Embryonic facial prominence (tissue), 1 donor: Measurements from ENCODE around the gene MRPL40.

Experiments used
- DNase-seq: peaks from one replicate; pipeline ENCODE4 v3.0.0-alpha.2; 2016; ENCODE audit errors: extremely low spot score

MRPL40 gene

DNA sequence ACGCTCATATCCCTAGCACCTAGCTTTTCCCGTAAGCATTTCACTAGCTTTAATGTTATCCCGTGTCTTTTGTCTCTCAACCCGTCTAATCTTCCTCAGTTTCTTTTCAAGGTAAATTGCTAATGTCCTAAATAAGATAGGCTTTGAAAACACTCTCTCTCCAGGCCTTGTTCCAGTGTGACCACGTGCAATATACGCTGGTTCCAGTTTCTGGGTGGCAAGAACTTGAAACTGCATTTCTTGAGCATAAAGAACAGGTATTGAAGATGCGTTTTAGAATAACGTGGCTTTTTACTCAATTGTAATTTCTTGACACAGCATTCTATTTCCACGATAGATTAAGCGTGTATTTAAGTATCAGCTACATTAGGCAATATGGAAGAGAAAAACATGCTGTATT, 48.4 kb downstream of the MRPL40 start:
- no peak for DNase-seq

DNA sequence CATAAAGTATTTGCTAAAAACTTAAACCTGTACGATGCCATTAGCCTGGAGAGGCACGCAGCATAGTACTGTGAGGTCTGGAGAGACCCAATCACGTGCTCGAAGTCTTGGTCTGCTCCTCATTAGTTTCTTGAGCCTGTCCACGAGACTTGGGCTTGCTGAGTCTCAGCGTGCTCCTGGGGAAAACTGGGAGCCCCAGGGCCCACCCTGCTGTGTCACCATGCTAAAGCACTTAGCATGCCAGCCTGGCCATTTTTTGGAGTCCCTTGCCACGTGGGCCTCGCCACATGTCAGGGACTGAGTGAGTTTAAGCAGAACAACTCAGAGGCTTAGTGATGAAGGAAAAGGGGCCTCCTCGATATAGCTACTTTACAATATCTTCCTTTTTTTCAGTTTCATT, 50.0 kb downstream of the MRPL40 start:
- no peak for DNase-seq

DNA sequence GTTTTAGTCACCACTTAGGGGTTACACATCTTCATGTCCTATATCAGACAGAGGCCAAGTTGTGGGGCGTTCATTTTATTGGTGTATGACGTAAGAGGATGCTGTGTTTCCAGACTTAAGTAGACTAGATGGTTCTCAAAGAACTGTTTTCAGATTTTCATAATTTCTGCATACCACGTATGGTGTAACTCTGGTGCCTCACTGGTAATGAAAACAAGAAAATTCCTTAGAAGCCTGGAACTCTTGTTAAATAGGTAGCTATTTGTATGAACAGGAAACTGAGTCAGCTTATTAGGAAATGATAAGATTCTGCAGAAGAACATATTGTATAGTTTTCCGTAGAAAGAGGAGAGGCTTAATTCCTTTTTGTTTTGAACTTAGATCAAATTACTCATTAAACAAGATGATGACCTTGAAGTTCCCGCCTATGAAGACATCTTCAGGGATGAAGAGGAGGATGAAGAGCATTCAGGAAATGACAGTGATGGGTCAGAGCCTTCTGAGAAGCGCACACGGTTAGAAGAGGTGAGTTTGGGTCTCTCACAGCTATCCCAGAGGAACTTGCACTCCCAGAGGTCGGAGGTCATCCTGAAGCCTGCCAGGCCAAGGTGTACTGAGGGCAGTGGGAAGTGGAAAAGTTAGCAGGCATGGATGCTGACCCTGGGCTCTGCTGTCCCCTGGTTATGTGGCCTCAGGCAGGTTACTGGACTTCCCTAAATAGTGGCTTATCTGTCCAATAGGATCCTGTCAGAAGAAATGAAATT, 51.3 kb downstream of the MRPL40 start:
- no peak for DNase-seq
